Tibial artery (tissue), 4 donors: ENCODE measurements around the gene CADPS2.

Source experiments
- DNase-seq, 2 donors: peaks; one replicate each; pipeline ENCODE4 v3.0.0-alpha.2; 2019
- H3K27ac ChIP-seq, 2 donors: fragments of 200-600 bp; sonication (generic) in 1 of 2; 1 replicate in 1 of 2; 2 replicates in 1 of 2; pipeline ENCODE4 v1.5.1; 2018 to 2019; ENCODE audit warnings: mild to moderate bottlenecking in 1 of 2
- H3K27me3 ChIP-seq, 2 donors: fragments of 200-600 bp; sonication (generic) in 1 of 2; one replicate each; pipeline versions ENCODE4 v1.5.1 to v1.6.0; 2016 to 2019
- H3K36me3 ChIP-seq, 3 donors: fragments of 200-600 bp; sonication (generic) in 2 of 3; one replicate each; pipeline ENCODE4 v1.5.1; 2016 to 2019; ENCODE audit warnings: mild to moderate bottlenecking in 2 of 3
- H3K4me1 ChIP-seq, 4 donors: fragments of 200-600 bp; sonication (generic) in 2 of 4; 1 replicate in 3 of 4; 2 replicates in 1 of 4; pipeline ENCODE4 v1.5.1; 2016 to 2019
- H3K4me3 ChIP-seq, 2 donors: fragments of 200-600 bp; sonication (generic) in 1 of 2; 1 replicate in 1 of 2; 2 replicates in 1 of 2; pipeline ENCODE4 v1.5.1; 2018 to 2019; ENCODE audit warnings: mild to moderate bottlenecking in 2 of 2
- H3K9me3 ChIP-seq, 3 donors: fragments of 200-600 bp; sonication (generic) in 1 of 3; one replicate each; pipeline ENCODE4 v1.5.1; 2016 to 2019
- CTCF ChIP-seq, 2 experiments: fragments of 200-600 bp in 1 of 2; fragments of 450-650 bp in 1 of 2; IDR thresholded peaks; one replicate each; pipeline ENCODE4 v1.5.1; 2017 to 2019; ENCODE audit warnings: antibody characterized with exemption in 2 of 2, mild to moderate bottlenecking in 1 of 2, moderate library complexity in 1 of 2
- intact Hi-C: fragments of 100-400 bp; cut with DNase I; formaldehyde crosslinking; loops from one replicate; pipeline ENCODE4 v1.15.0; 2023; ENCODE audit warnings: low total_unique reads

The CADPS2 gene

GRCh38 chr7:122902751-122903495 lies 16.7 kb upstream of the CADPS2 start:
- intact Hi-C loops, result no loop called here
- Histone ChIP-seq H3K4me3 (no peak overlapping the region), H3K27me3 (no peaks in the 10 kb centered on the region), H3K4me1 (no peaks in the 10 kb centered on the region), H3K36me3 (no peaks in the 10 kb centered on the region), H3K27ac (no peak overlapping the region), H3K9me3 (no peaks in the 10 kb centered on the region)
- no peak for TF ChIP-seq CTCF (IDR thresholded peaks at IDR 0.05)
- no peak for DNase-seq

GRCh38 chr7:122901250-122901649 lies 15.0 kb upstream of the CADPS2 start:
- Histone ChIP-seq H3K4me1 (no peaks in the 10 kb centered on the region), H3K9me3 (no peaks in the 10 kb centered on the region), H3K27ac (no peak overlapping the region), H3K27me3 (no peaks in the 10 kb centered on the region), H3K36me3 (no peaks in the 10 kb centered on the region), H3K4me3 (no peak overlapping the region)
- DNase-seq, result no peak
- intact Hi-C loops, result no loop called here
- TF ChIP-seq CTCF (IDR thresholded peaks at IDR 0.05), result no peak

- Histone ChIP-seq H3K27me3 (no peaks in the 10 kb centered on the region), H3K36me3 (no peaks in the 10 kb centered on the region), H3K9me3 (no peaks in the 10 kb centered on the region), H3K4me3 (no peak overlapping the region), H3K27ac (no peak overlapping the region), H3K4me1 (no peaks in the 10 kb centered on the region)
- intact Hi-C loops, result no loop called here
- DNase-seq, result no peak
- TF ChIP-seq CTCF (IDR thresholded peaks at IDR 0.05), result no peak
Observed at GRCh38 chr7:122896509-122896908, 10.2 kb upstream of the CADPS2 start.

GRCh38 chr7:122893486-122893885 lies 7.2 kb upstream of the CADPS2 start:
- intact Hi-C loops, result no loop called here
- H3K4me1 ChIP-seq, result no peaks in the 10 kb centered on the region
- H3K27me3 ChIP-seq, result no peaks in the 10 kb centered on the region
- TF ChIP-seq CTCF (IDR thresholded peaks at IDR 0.05), result no peak
- H3K4me3 ChIP-seq, result no peak overlapping the region
- H3K27ac ChIP-seq, result no peak overlapping the region
- no peaks in the 10 kb centered on the region for H3K9me3 ChIP-seq
- H3K36me3 ChIP-seq, result no peaks in the 10 kb centered on the region
- no peak for DNase-seq

- no peak for DNase-seq
- Histone ChIP-seq H3K27me3 (no peaks in the 10 kb centered on the region), H3K27ac (no peak overlapping the region), H3K4me3 (no peak overlapping the region), H3K4me1 (peaks cover 0 to 13% (median 1%) of the 10 kb centered on the region in 4 donors), H3K36me3 (no peaks in the 10 kb centered on the region), H3K9me3 (no peaks in the 10 kb centered on the region)
- no peak for TF ChIP-seq CTCF (IDR thresholded peaks at IDR 0.05)
- intact Hi-C loops, result no loop called here
Observed at GRCh38 chr7:122889116-122889515, 2.9 kb upstream of the CADPS2 start.
